GM06990 (cell line): ENCODE results near the gene PXMP2.

Source experiments
- DNase-seq: peaks from one replicate; pipeline ENCODE4 v3.0.0-alpha.2; 2011; ENCODE audit not compliant: insufficient read length; ENCODE audit errors: extremely low read depth
- H3K27me3 ChIP-seq: replicated peaks from 2 replicates; pipeline ENCODE4 v1.6.0; 2011; ENCODE audit warnings: low read length; ENCODE audit not compliant: control insufficient read depth, insufficient read depth
- H3K36me3 ChIP-seq: 2 replicates; pipeline ENCODE4 v1.5.1; 2011; ENCODE audit warnings: low read length; ENCODE audit not compliant: control insufficient read depth, insufficient read depth
- H3K4me3 ChIP-seq: replicated peaks from 2 replicates; pipeline ENCODE4 v1.5.1; 2011; ENCODE audit warnings: low read depth, mild to moderate bottlenecking, control low read depth, low read length
- CTCF ChIP-seq: IDR thresholded peaks from 2 replicates; pipeline ENCODE4 v1.5.1; 2011; ENCODE audit warnings: low read length, control low read depth, mild to moderate bottlenecking, inconsistent platforms; ENCODE audit not compliant: insufficient read depth, poor library complexity, severe bottlenecking

The PXMP2 gene

GRCh38 chr12:132641811-132642650, 45.4 kb upstream of the PXMP2 start:
- no peak for DNase-seq
- peaks cover 37% of the 10 kb centered on the region for H3K36me3 ChIP-seq
- H3K4me3 ChIP-seq, result no peak overlapping the region
- no peaks in the 10 kb centered on the region for H3K27me3 ChIP-seq
- TF ChIP-seq CTCF, result no peak

- no peak for DNase-seq
- TF ChIP-seq CTCF, result no peak
- H3K36me3 ChIP-seq, result peaks cover 34% of the 10 kb centered on the region
- H3K4me3 ChIP-seq, result no peak overlapping the region
- no peaks in the 10 kb centered on the region for H3K27me3 ChIP-seq
These were observed 44.2 kb upstream of the PXMP2 start for GRCh38 chr12:132642846-132643835.

- H3K36me3 ChIP-seq, result peaks cover 31% of the 10 kb centered on the region
- no peak for DNase-seq
These were observed 40.5 kb upstream of the PXMP2 start for GRCh38 chr12:132646850-132647249.

GRCh38 chr12:132647858-132648257, 39.5 kb upstream of the PXMP2 start:
- no peak for DNase-seq
- Histone ChIP-seq H3K36me3 (peaks cover 27% of the 10 kb centered on the region), H3K27me3 (no peaks in the 10 kb centered on the region), H3K4me3 (no peak overlapping the region)
- TF ChIP-seq CTCF, result no peak

More at GRCh38 chr12:132646850-132647249, 40.5 kb upstream of the PXMP2 start:
- H3K4me3 ChIP-seq, result no peak overlapping the region
- TF ChIP-seq CTCF, result no peak
- no peaks in the 10 kb centered on the region for H3K27me3 ChIP-seq

GRCh38 chr12:132648616-132649225, 38.7 kb upstream of the PXMP2 start:
- Histone ChIP-seq H3K4me3 (no peak overlapping the region), H3K36me3 (peaks cover 22% of the 10 kb centered on the region), H3K27me3 (no peaks in the 10 kb centered on the region)
- no peak for DNase-seq
- TF ChIP-seq CTCF, result no peak
